Esophagus squamous epithelium (tissue), 5 donors: Measurements from ENCODE around the gene MPO. TPM values are rescaled to one million over a fixed set of nuclear protein-coding genes. Genes with fewer than 3 reads are reported as not detected.
A peak's percentile ranks its signal among the peaks of the same experiment; 100 is the strongest.

Experiments used
- DNase-seq: peaks from one replicate; lab custom pipeline; 2025; lab: John Stamatoyannopoulos, UW
- H3K27ac ChIP-seq, 4 donors: fragments of 200-600 bp; sonication (generic); one replicate each; pipeline ENCODE4 v1.5.1; 2016 to 2019; ENCODE audit warnings: mild to moderate bottlenecking in 1 of 4
- H3K27me3 ChIP-seq, 4 donors: fragments of 200-600 bp; sonication (generic); 1 replicate in 3 of 4; 2 replicates in 1 of 4; pipeline versions ENCODE4 v1.5.1 to v1.6.0; 2017 to 2021; ENCODE audit warnings: antibody characterized with exemption in 1 of 4
- H3K36me3 ChIP-seq, 3 donors: fragments of 200-600 bp; sonication (generic); one replicate each; pipeline ENCODE4 v1.5.1; 2016 to 2019
- H3K4me1 ChIP-seq, 3 donors: fragments of 200-600 bp; sonication (generic); one replicate each; pipeline ENCODE4 v1.5.1; 2017 to 2019
- H3K4me3 ChIP-seq, 4 donors: fragments of 200-600 bp; sonication (generic); 1 replicate in 3 of 4; 2 replicates in 1 of 4; pipeline ENCODE4 v1.5.1; 2016 to 2019; ENCODE audit warnings: mild to moderate bottlenecking in 2 of 4, moderate library complexity in 1 of 4
- H3K9me3 ChIP-seq, 3 donors: fragments of 200-600 bp; sonication (generic); one replicate each; pipeline ENCODE4 v1.5.1; 2016 to 2019
- CTCF ChIP-seq, 6 experiments: fragments of 450-650 bp in 4 of 6; fragments of 200-600 bp in 2 of 6; sonication (generic) in 2 of 6; IDR thresholded peaks; one replicate each; pipeline ENCODE4 v1.5.1; 2016 to 2019; ENCODE audit warnings: antibody characterized with exemption in 6 of 6, mild to moderate bottlenecking in 4 of 6, moderate library complexity in 4 of 6
- POLR2A ChIP-seq, 4 donors: fragments of 450-650 bp; IDR thresholded peaks; one replicate each; pipeline ENCODE4 v1.6.1; 2017; ENCODE audit warnings: antibody characterized with exemption in 4 of 4, mild to moderate bottlenecking in 4 of 4, moderate library complexity in 3 of 4
- WGBS, 2 donors: methylation state at CpG; one replicate each; pipeline ENCODE4 v1.1.5; 2018; 5-methylcytosine and 5-hydroxymethylcytosine counted together
- intact Hi-C: fragments of 100-400 bp; cut with DNase I; formaldehyde crosslinking; loops from one replicate; pipeline ENCODE4 v1.15.0; 2022
- total RNA-seq, 4 donors: library from RNA; depleted of rRNA; stranded (reverse); fragments of >200 nt; gene quantifications; one replicate each; pipeline ENCODE4 v1.1.0, GENCODE V29; 2016
- donor health status: DM: yes; HTN: yes; CAD: no.

The MPO gene
- total RNA-seq, 4 donors from 2014 or later, result not detected

- Histone ChIP-seq H3K4me1 (no peaks in the 10 kb centered on the region), H3K27me3 (no peaks in the 10 kb centered on the region), H3K27ac (no peak overlapping the region), H3K4me3 (no peak overlapping the region), H3K9me3 (no peaks in the 10 kb centered on the region), H3K36me3 (no peaks in the 10 kb centered on the region)
- TF ChIP-seq POLR2A (IDR thresholded peaks at IDR 0.05) (no peak), CTCF (IDR thresholded peaks at IDR 0.05) (no peak)
- no peak for DNase-seq
- intact Hi-C loops, result no loop called here
- WGBS, 2 donors, result 70 to 80% methylated on average over 8 to 12 of the region's 21 CpGs
Measured at GRCh38 chr17:58308985-58309917, 28.5 kb upstream of the MPO start.

- DNase-seq, result no peak
- Histone ChIP-seq H3K9me3 (no peaks in the 10 kb centered on the region), H3K4me3 (no peak overlapping the region), H3K4me1 (no peaks in the 10 kb centered on the region), H3K27me3 (no peaks in the 10 kb centered on the region), H3K36me3 (no peaks in the 10 kb centered on the region), H3K27ac (no peak overlapping the region)
- no peak for TF ChIP-seq POLR2A (IDR thresholded peaks at IDR 0.05)
- TF ChIP-seq CTCF (IDR thresholded peaks at IDR 0.05), result peak in 1 of 6 experiments; percentile 8
- WGBS, 2 donors, result 61 to 77% methylated on average over 5 to 6 of the region's 32 CpGs
- intact Hi-C loops, result no loop called here
Measured at GRCh38 chr17:58308173-58308984, 27.6 kb upstream of the MPO start.

GRCh38 chr17:58307468-58308172 is 26.9 kb upstream of the MPO start:
- H3K9me3 ChIP-seq, result no peaks in the 10 kb centered on the region
- WGBS, 2 donors, result 89 to 100% methylated on average over 1 to 13 of the region's 20 CpGs
- no peaks in the 10 kb centered on the region for H3K36me3 ChIP-seq
- no peaks in the 10 kb centered on the region for H3K27me3 ChIP-seq
- H3K4me1 ChIP-seq, result no peaks in the 10 kb centered on the region
- H3K4me3 ChIP-seq, result no peak overlapping the region
- DNase-seq, result no peak
- intact Hi-C loops, result no loop called here
- TF ChIP-seq POLR2A (IDR thresholded peaks at IDR 0.05) (no peak), CTCF (IDR thresholded peaks at IDR 0.05) (no peak)
- no peak overlapping the region for H3K27ac ChIP-seq

- Histone ChIP-seq H3K27me3 (peaks cover 0 to 2% (median 0%) of the 10 kb centered on the region in 4 donors), H3K9me3 (no peaks in the 10 kb centered on the region), H3K36me3 (no peaks in the 10 kb centered on the region), H3K4me1 (no peaks in the 10 kb centered on the region), H3K4me3 (no peak overlapping the region), H3K27ac (no peak overlapping the region)
- intact Hi-C loops, result no loop called here
- WGBS, 2 donors, result 80 to 82% methylated on average over 6 to 9 of the region's 19 CpGs
- no peak for TF ChIP-seq CTCF (IDR thresholded peaks at IDR 0.05)
- TF ChIP-seq POLR2A (IDR thresholded peaks at IDR 0.05), result no peak
- DNase-seq, result no peak
Measured at GRCh38 chr17:58306131-58306951, 25.6 kb upstream of the MPO start.
